B cell (primary cell): Measurements from ENCODE around the gene DLD. TPM values are rescaled to one million over a fixed set of nuclear protein-coding genes. Genes with fewer than 3 reads are reported as not detected.
"Not testable (repeated sequence)": the region's sequence is repeated elsewhere in the genome, so short reads cannot be mapped to it uniquely, and the experiment has no call there.

Experiments
- ATAC-seq: fragments of 200-7000 bp; cut with Tn5 transposase; one replicate; pipeline ENCODE4 v1.10.0; 2021; ENCODE audit warnings: low read depth, mild to moderate bottlenecking, moderate number of reproducible peaks, moderate library complexity
- CTCF ChIA-PET: fragments of 350-600 bp; sonication (Branson Sonifier 250); formaldehyde crosslinking; loops from one replicate; lab custom pipeline; 2021; ENCODE audit warnings: antibody characterized with exemption, inconsistent platforms; lab: Charles Lee
- POLR2A ChIA-PET: fragments of 350-600 bp; sonication (Branson Sonifier 250); formaldehyde crosslinking; loops from one replicate; lab custom pipeline; 2021; ENCODE audit warnings: antibody characterized with exemption; lab: Charles Lee
- DNase-seq: peaks from one replicate; pipeline ENCODE4 v3.0.0; 2013
- H2AFZ ChIP-seq: 2 replicates; pipeline ENCODE4 v1.6.1; 2012; ENCODE audit warnings: mild to moderate bottlenecking, low read depth, low read length; ENCODE audit not compliant: insufficient read depth, poor library complexity, severe bottlenecking
- H3K27ac ChIP-seq, 2 donors: 1 replicate in 1 of 2; 2 replicates in 1 of 2; pipeline ENCODE4 v1.5.1; 2012 to 2013; ENCODE audit warnings: low read length in 2 of 2, mild to moderate bottlenecking in 2 of 2, moderate library complexity in 1 of 2
- H3K27me3 ChIP-seq, 4 experiments: fragments of 200-600 bp in 1 of 4; sonication (generic) in 1 of 4; replicated peaks in 1 of 4; 1 replicate in 2 of 4; 2 replicates in 2 of 4; pipeline versions ENCODE4 v1.6.1 to v1.7.0; 2013 to 2016; ENCODE audit warnings: low read length in 3 of 4, mild to moderate bottlenecking in 2 of 4, mixed read lengths in 1 of 4, moderate library complexity in 1 of 4; ENCODE audit not compliant: insufficient read depth in 4 of 4, control insufficient read depth in 3 of 4; ENCODE audit errors: control extremely low read depth in 1 of 4
- H3K36me3 ChIP-seq, 2 experiments: replicated peaks in 1 of 2; 1 replicate in 1 of 2; 2 replicates in 1 of 2; pipeline versions ENCODE4 v1.6.1 to v1.7.1; 2013; ENCODE audit warnings: low read length in 1 of 2; ENCODE audit not compliant: insufficient read depth in 2 of 2, control insufficient read depth in 1 of 2; ENCODE audit errors: control extremely low read depth in 1 of 2, extremely low read depth in 1 of 2
- H3K4me1 ChIP-seq, 2 donors: fragments of 200-600 bp in 1 of 2; sonication (generic) in 1 of 2; 1 replicate in 1 of 2; 2 replicates in 1 of 2; pipeline versions ENCODE4 v1.5.1 to v1.6.1; 2013 to 2017; ENCODE audit warnings: low read length in 2 of 2; ENCODE audit not compliant: control insufficient read depth in 2 of 2, insufficient read depth in 2 of 2
- H3K4me2 ChIP-seq: replicated peaks from 2 replicates; pipeline ENCODE3; 2012; ENCODE audit warnings: mild to moderate bottlenecking, low read depth, low read length; ENCODE audit not compliant: poor library complexity, severe bottlenecking
- H3K4me3 ChIP-seq, 5 experiments: fragments of 200-600 bp in 1 of 5; sonication (generic) in 1 of 5; 1 replicate in 3 of 5; 2 replicates in 2 of 5; pipeline versions ENCODE4 v1.5.1 to v1.7.0; 2011 to 2016; ENCODE audit warnings: low read length in 4 of 5, mild to moderate bottlenecking in 4 of 5, low read depth in 2 of 5, control low read depth in 1 of 5, moderate library complexity in 1 of 5; ENCODE audit not compliant: insufficient read depth in 1 of 5; ENCODE audit errors: control extremely low read depth in 1 of 5, extremely low read depth in 1 of 5
- H3K79me2 ChIP-seq: fragments of 200-600 bp; sonication (generic); one replicate; pipeline ENCODE4 v1.6.0; 2016; ENCODE audit warnings: low read length; ENCODE audit not compliant: control insufficient read depth, insufficient read depth
- H3K9ac ChIP-seq: fragments of 200-600 bp; sonication (generic); 2 replicates; pipeline ENCODE4 v1.6.1; 2017; ENCODE audit warnings: mild to moderate bottlenecking, low read length, moderate library complexity
- H3K9me3 ChIP-seq, 3 donors: one replicate each; pipeline versions ENCODE4 v1.6.1 to v1.7.1; 2013; ENCODE audit warnings: low read length in 2 of 3; ENCODE audit not compliant: control insufficient read depth in 2 of 3, insufficient read depth in 1 of 3; ENCODE audit errors: control extremely low read depth in 1 of 3
- H4K20me1 ChIP-seq: 2 replicates; pipeline ENCODE4 v1.6.0; 2012; ENCODE audit warnings: mild to moderate bottlenecking, low read length; ENCODE audit not compliant: insufficient read depth, control insufficient read depth, poor library complexity, severe bottlenecking
- H3K27ac Mint-ChIP-seq: one replicate; pipeline ENCODE4 v1.8.0; 2021; ENCODE audit warnings: mixed read lengths
- H3K27me3 Mint-ChIP-seq: one replicate; pipeline ENCODE4 v1.8.0; 2021; ENCODE audit warnings: mixed read lengths
- H3K4me1 Mint-ChIP-seq: one replicate; pipeline ENCODE4 v1.8.0; 2021; ENCODE audit warnings: mixed read lengths
- H3K4me3 Mint-ChIP-seq: one replicate; pipeline ENCODE4 v1.8.0; 2021; ENCODE audit warnings: mixed read lengths
- H3K9me3 Mint-ChIP-seq: one replicate; pipeline ENCODE4 v1.8.0; 2022; ENCODE audit warnings: mixed read lengths; ENCODE audit not compliant: insufficient read depth
- CTCF ChIP-seq: fragments of 200-600 bp; IDR thresholded peaks from one replicate; pipeline ENCODE4 v1.8.0; 2022; ENCODE audit warnings: antibody characterized with exemption, mild to moderate bottlenecking
- EZH2 ChIP-seq: IDR thresholded peaks from 2 replicates; pipeline ENCODE4 v1.6.1; 2012; ENCODE audit warnings: borderline replicate concordance, low read depth, mild to moderate bottlenecking, moderate library complexity, low read length; ENCODE audit not compliant: insufficient read depth, poor library complexity, severe bottlenecking
- WGBS: methylation state at CpG from one replicate; pipeline ENCODE4 v1.1.5; 2013; ENCODE audit warnings: missing lambda C conversion rate; ENCODE audit not compliant: insufficient coverage; 5-methylcytosine and 5-hydroxymethylcytosine counted together
- intact Hi-C: fragments of 100-400 bp; cut with micrococcal nuclease; formaldehyde crosslinking; loops from one replicate; pipeline ENCODE4 v1.10.0; 2022
- polyA plus RNA-seq: library from polyadenylated mRNA; depleted of rRNA; stranded (reverse); fragments of >200 nt; gene quantifications from 2 replicates; pipeline ENCODE4 v1.2.3, GENCODE V29; 2012
- total RNA-seq, 2 donors: library from RNA; stranded (reverse); fragments of 120-200 nt in 1 of 2; gene quantifications; 1 replicate in 1 of 2; 2 replicates in 1 of 2; pipeline versions ENCODE4 v1.2.3 to v1.2.4, GENCODE V29; 2013 to 2022

DLD gene
- total and polyA plus RNA-seq, 2 donors (not counting 1 experiment from before 2014, with no cell fraction given), result 26.7 to 47.9 TPM

- Mint-ChIP-seq H3K27ac (no peak overlapping the region), H3K4me3 (no peak overlapping the region), H3K27me3 (peaks cover 31% of the 10 kb centered on the region), H3K4me1 (no peaks in the 10 kb centered on the region), H3K9me3 (no peaks in the 10 kb centered on the region)
- H3K79me2 ChIP-seq, result no peaks in the 10 kb centered on the region
- ATAC-seq (no peak), DNase-seq (no peak)
- WGBS, result no CpG with 5 or more reads among the region's 2 CpGs
- H3K4me1 ChIP-seq, result no peaks in the 10 kb centered on the region
- no peak overlapping the region for H3K4me3 ChIP-seq
- H3K27me3 ChIP-seq, result peaks cover 0 to 5% (median 2%) of the 10 kb centered on the region in 4 experiments
- intact Hi-C loops, result no loop called here
- no peak overlapping the region for H2AFZ ChIP-seq
- no peaks in the 10 kb centered on the region for H3K36me3 ChIP-seq
- no peak overlapping the region for H3K9ac ChIP-seq
- H3K27ac ChIP-seq, result no peak overlapping the region
- ChIA-PET POLR2A (no interaction called here), CTCF (no interaction called here)
- no peaks in the 10 kb centered on the region for H3K9me3 ChIP-seq
- no peaks in the 10 kb centered on the region for H4K20me1 ChIP-seq
- TF ChIP-seq CTCF (no peak), EZH2 (no peak)
- no peak overlapping the region for H3K4me2 ChIP-seq
Measured at GRCh38 chr7:107953924-107954303, 62.9 kb downstream of the DLD start.

GRCh38 chr7:107955394-107955793 is 64.4 kb downstream of the DLD start:
- no peak overlapping the region for H3K27ac ChIP-seq
- no peaks in the 10 kb centered on the region for H3K9me3 ChIP-seq
- TF ChIP-seq CTCF, result no peak
- TF ChIP-seq EZH2, result no peak
- Mint-ChIP-seq H3K27me3 (peaks cover 36% of the 10 kb centered on the region), H3K4me1 (no peaks in the 10 kb centered on the region), H3K9me3 (no peaks in the 10 kb centered on the region), H3K4me3 (no peak overlapping the region), H3K27ac (no peak overlapping the region)
- H3K79me2 ChIP-seq, result no peaks in the 10 kb centered on the region
- H3K27me3 ChIP-seq, result peaks cover 0 to 5% (median 2%) of the 10 kb centered on the region in 4 experiments
- WGBS, result 89% methylated on average over 5 of the region's 5 CpGs
- no peak overlapping the region for H3K4me2 ChIP-seq
- CTCF ChIA-PET, result no interaction called here
- no peaks in the 10 kb centered on the region for H3K36me3 ChIP-seq
- H2AFZ ChIP-seq, result no peak overlapping the region
- DNase-seq, result no peak
- POLR2A ChIA-PET, result no interaction called here
- no peak for ATAC-seq
- no peaks in the 10 kb centered on the region for H3K4me1 ChIP-seq
- intact Hi-C loops, result no loop called here
- H3K4me3 ChIP-seq, result no peak overlapping the region
- no peaks in the 10 kb centered on the region for H4K20me1 ChIP-seq
- H3K9ac ChIP-seq, result no peak overlapping the region

GRCh38 chr7:107956950-107957349 is 66.0 kb downstream of the DLD start:
- H3K36me3 ChIP-seq, H2AFZ ChIP-seq, H3K9me3 Mint-ChIP-seq, H3K4me2 ChIP-seq, intact Hi-C loops, ATAC-seq, H3K4me1 ChIP-seq, H3K27me3 ChIP-seq, H3K4me3 ChIP-seq, H3K4me3 Mint-ChIP-seq, DNase-seq, CTCF ChIA-PET, H3K27ac Mint-ChIP-seq, H4K20me1 ChIP-seq, POLR2A ChIA-PET, H3K9me3 ChIP-seq, H3K27ac ChIP-seq, H3K9ac ChIP-seq, H3K79me2 ChIP-seq, H3K4me1 Mint-ChIP-seq: not testable (repeated sequence)
- WGBS, result 100% methylated on average over 3 of the region's 4 CpGs
- H3K27me3 Mint-ChIP-seq, result peaks cover 42% of the 10 kb centered on the region
